ENCODE measurements around the gene FZD7.
A peak's percentile ranks its signal among the peaks of the same experiment; 100 is the strongest.

Gene FZD7

DNA sequence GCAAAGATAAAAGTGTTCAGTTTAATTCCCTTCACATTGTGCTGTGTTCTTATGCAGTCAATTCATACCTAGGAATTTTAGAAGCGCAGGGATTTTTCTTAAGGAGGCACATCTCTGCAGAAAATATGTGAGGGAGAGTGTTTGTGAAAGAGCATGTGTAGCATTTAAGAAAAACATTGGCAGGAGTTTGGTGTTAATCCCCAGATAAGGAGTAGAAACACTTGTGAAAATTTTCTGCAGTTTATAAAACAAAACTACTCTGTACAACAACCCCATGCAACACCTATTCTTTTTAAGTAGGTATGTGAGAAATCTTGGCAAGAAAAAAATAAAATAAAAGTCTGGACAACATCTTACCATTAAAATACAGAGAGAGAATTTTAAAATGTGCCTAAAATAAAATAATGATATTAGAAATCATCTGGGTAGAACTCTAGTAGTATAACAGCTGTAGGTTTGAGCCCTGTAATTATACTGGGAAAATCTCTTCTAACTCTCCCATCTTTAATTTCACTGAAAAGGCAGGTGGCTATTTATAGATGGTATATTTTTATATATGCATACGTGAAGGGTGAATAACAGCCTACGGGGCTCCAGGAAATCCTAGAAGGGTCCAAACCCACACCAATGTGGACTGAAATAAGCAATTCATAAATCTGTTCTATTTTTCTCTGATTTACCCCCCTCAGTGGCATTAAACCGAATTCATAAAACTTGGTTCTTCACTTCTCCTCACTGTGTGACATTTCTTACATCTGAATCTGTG lies 6.6 kb downstream of the FZD7 start:
- Histone ChIP-seq H3K4me3 (replicated peaks; ENCODE audit: insufficient read depth, low read length) (no peak overlapping the region), H3K27me3 (ENCODE audit: insufficient read depth, poor library complexity, severe bottlenecking) (peaks cover 4% of the 10 kb centered on the region), H3K27ac (replicated peaks) (no peak overlapping the region)
- TF ChIP-seq REST (IDR thresholded peaks at IDR 0.05; ENCODE audit: insufficient replicate concordance, low read depth) (no peak), SPI1 (IDR thresholded peaks at IDR 0.05; ENCODE audit: borderline replicate concordance, low read depth) (no peak), GABPA (IDR thresholded peaks at IDR 0.05; ENCODE audit: low read depth) (no peak)
- no peak for DNase-seq (ENCODE audit: low read depth in 1 of 2, low spot score in 1 of 2)

- no peak for DNase-seq (ENCODE audit: low read depth in 1 of 2, low spot score in 1 of 2)
- H3K27me3 ChIP-seq (ENCODE audit: insufficient read depth, poor library complexity, severe bottlenecking), result no peaks in the 10 kb centered on the region
- H3K4me3 ChIP-seq (replicated peaks; ENCODE audit: insufficient read depth, low read length), result no peak overlapping the region
- TF ChIP-seq REST (IDR thresholded peaks at IDR 0.05; ENCODE audit: insufficient replicate concordance, low read depth) (no peak), GABPA (IDR thresholded peaks at IDR 0.05; ENCODE audit: low read depth) (no peak), POLR2AphosphoS5 (IDR thresholded peaks at IDR 0.05; ENCODE audit: low read depth) (no peak), SPI1 (IDR thresholded peaks at IDR 0.05; ENCODE audit: borderline replicate concordance, low read depth) (no peak)
- TF ChIP-seq, protein P1, sequence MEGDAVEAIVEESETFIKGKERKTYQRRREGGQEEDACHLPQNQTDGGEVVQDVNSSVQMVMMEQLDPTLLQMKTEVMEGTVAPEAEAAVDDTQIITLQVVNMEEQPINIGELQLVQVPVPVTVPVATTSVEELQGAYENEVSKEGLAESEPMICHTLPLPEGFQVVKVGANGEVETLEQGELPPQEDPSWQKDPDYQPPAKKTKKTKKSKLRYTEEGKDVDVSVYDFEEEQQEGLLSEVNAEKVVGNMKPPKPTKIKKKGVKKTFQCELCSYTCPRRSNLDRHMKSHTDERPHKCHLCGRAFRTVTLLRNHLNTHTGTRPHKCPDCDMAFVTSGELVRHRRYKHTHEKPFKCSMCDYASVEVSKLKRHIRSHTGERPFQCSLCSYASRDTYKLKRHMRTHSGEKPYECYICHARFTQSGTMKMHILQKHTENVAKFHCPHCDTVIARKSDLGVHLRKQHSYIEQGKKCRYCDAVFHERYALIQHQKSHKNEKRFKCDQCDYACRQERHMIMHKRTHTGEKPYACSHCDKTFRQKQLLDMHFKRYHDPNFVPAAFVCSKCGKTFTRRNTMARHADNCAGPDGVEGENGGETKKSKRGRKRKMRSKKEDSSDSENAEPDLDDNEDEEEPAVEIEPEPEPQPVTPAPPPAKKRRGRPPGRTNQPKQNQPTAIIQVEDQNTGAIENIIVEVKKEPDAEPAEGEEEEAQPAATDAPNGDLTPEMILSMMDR (IDR thresholded peaks at IDR 0.05; ENCODE audit: insufficient read depth, low read length), result no peak
- H3K27ac ChIP-seq (replicated peaks), result no peak overlapping the region
Observed at GRCh38 chr2:202042444-202042843, 8.8 kb downstream of the FZD7 start.

- peak in 1 of 2 experiments; percentile 21 for DNase-seq (ENCODE audit: low read depth in 1 of 2, low spot score in 1 of 2)
- H3K27me3 ChIP-seq (ENCODE audit: insufficient read depth, poor library complexity, severe bottlenecking), result no peaks in the 10 kb centered on the region
- no peak for TF ChIP-seq REST (IDR thresholded peaks at IDR 0.05; ENCODE audit: insufficient replicate concordance, low read depth)
- TF ChIP-seq GABPA (IDR thresholded peaks at IDR 0.05; ENCODE audit: low read depth), result no peak
- TF ChIP-seq POLR2AphosphoS5 (IDR thresholded peaks at IDR 0.05; ENCODE audit: low read depth), result no peak
- TF ChIP-seq SPI1 (IDR thresholded peaks at IDR 0.05; ENCODE audit: borderline replicate concordance, low read depth), result peak; percentile 62; the same call in 1 of the 2 replicates
- no peak overlapping the region for H3K4me3 ChIP-seq (replicated peaks; ENCODE audit: insufficient read depth, low read length)
- H3K27ac ChIP-seq (replicated peaks), result no peak overlapping the region
Observed at GRCh38 chr2:202043475-202043874, 9.8 kb downstream of the FZD7 start.

DNA sequence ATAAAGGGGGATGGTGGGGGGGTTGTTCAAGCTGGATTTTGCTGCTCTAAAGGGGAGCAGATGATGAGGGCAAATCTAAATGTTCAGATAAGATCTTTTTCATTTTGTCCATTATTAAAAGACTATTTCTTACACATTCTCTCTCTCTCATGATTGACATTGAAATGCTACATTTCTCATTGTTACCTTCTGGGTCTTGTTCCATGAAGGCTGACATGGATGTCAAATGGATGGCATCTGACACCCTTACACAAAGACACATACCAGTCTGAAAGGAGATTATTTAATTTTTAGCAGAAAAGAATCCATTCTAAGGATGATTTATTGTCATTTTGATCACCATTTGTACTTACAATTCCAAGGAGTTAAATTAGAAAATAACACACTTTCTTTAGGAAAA lies 11.1 kb downstream of the FZD7 start:
- Histone ChIP-seq H3K27ac (replicated peaks) (no peak overlapping the region), H3K27me3 (ENCODE audit: insufficient read depth, poor library complexity, severe bottlenecking) (no peaks in the 10 kb centered on the region), H3K4me3 (replicated peaks; ENCODE audit: insufficient read depth, low read length) (no peak overlapping the region)
- DNase-seq (ENCODE audit: low read depth in 1 of 2, low spot score in 1 of 2), result no peak
- TF ChIP-seq REST (IDR thresholded peaks at IDR 0.05; ENCODE audit: insufficient replicate concordance, low read depth) (no peak), GABPA (IDR thresholded peaks at IDR 0.05; ENCODE audit: low read depth) (no peak), POLR2AphosphoS5 (IDR thresholded peaks at IDR 0.05; ENCODE audit: low read depth) (no peak), SPI1 (IDR thresholded peaks at IDR 0.05; ENCODE audit: borderline replicate concordance, low read depth) (no peak)
- TF ChIP-seq, protein P1 (IDR thresholded peaks at IDR 0.05; ENCODE audit: insufficient read depth, low read length), result no peak

All from HL-60 (cell line).